SU-DHL-6 (cell line): ENCODE data around the gene REXO5.
A peak's percentile ranks its signal among the peaks of the same experiment; 100 is the strongest.

Experiments used
- H2AFZ ChIP-seq: fragments of 200-600 bp; sonication (generic); 2 replicates; pipeline ENCODE4 v1.6.1; 2014; ENCODE audit warnings: low read depth, mild to moderate bottlenecking, moderate library complexity, mixed read lengths, antibody characterized with exemption, low read length; ENCODE audit not compliant: severe bottlenecking
- H3F3A ChIP-seq: fragments of 200-600 bp; shearing (Covaris generic); 2 replicates; pipeline ENCODE4 v1.6.0; 2016; ENCODE audit warnings: antibody characterized with exemption, mild to moderate bottlenecking; ENCODE audit not compliant: insufficient read depth
- H3K27ac ChIP-seq: fragments of 200-600 bp; sonication (generic); 2 replicates; pipeline ENCODE4 v1.5.1; 2016; ENCODE audit warnings: low read depth, mild to moderate bottlenecking, low read length, moderate library complexity, mixed read lengths
- H3K27me3 ChIP-seq: fragments of 200-600 bp; sonication (generic), shearing (Covaris generic); 2 replicates; pipeline ENCODE4 v1.6.0; 2014; ENCODE audit warnings: mild to moderate bottlenecking, low read length
- H3K36me3 ChIP-seq: fragments of 200-600 bp; sonication (generic); 2 replicates; pipeline ENCODE4 v1.6.1; 2014; ENCODE audit warnings: mild to moderate bottlenecking, low read length, mixed read lengths
- H3K4me2 ChIP-seq: fragments of 300-600, 200-600 bp; shearing (Covaris generic), sonication (generic); 2 replicates; pipeline ENCODE4 v1.6.0; 2014; ENCODE audit warnings: low read length, low read depth, mild to moderate bottlenecking; ENCODE audit not compliant: poor library complexity, severe bottlenecking
- H3K4me3 ChIP-seq: fragments of 200-600 bp; sonication (generic); 2 replicates; pipeline ENCODE4 v1.5.1; 2014; ENCODE audit warnings: antibody characterized with exemption, low read length, mild to moderate bottlenecking, mixed read lengths; ENCODE audit not compliant: insufficient read depth, poor library complexity, severe bottlenecking
- H3K79me2 ChIP-seq: fragments of 200-600 bp; sonication (generic); 2 replicates; pipeline ENCODE4 v1.6.1; 2014; ENCODE audit warnings: mild to moderate bottlenecking, low read length, moderate library complexity; ENCODE audit not compliant: insufficient read depth
- H3K9ac ChIP-seq: fragments of 200-600 bp; sonication (generic); 2 replicates; pipeline ENCODE4 v1.7.0; 2014; ENCODE audit warnings: mild to moderate bottlenecking, low read length
- H3K9me2 ChIP-seq: fragments of 200-600 bp; sonication (generic); replicated peaks from 2 replicates; pipeline ENCODE4 v1.6.1; 2014; ENCODE audit warnings: low read length; ENCODE audit not compliant: insufficient read depth
- H3K9me3 ChIP-seq: fragments of 200-600 bp; sonication (generic); 2 replicates; pipeline ENCODE4 v1.6.1; 2014; ENCODE audit warnings: low read length, mixed read lengths; ENCODE audit not compliant: insufficient read depth
- H4K20me1 ChIP-seq: fragments of 200-600 bp; sonication (generic); 2 replicates; pipeline ENCODE4 v1.6.1; 2014; ENCODE audit warnings: low read depth, mild to moderate bottlenecking, antibody characterized with exemption, low read length, moderate library complexity, mixed read lengths
- CTCF ChIP-seq: fragments of 200-600 bp; sonication (generic); IDR thresholded peaks from one replicate; pipeline ENCODE4 v1.5.1; 2017; ENCODE audit warnings: antibody characterized with exemption, mild to moderate bottlenecking, low read length, moderate library complexity; ENCODE audit not compliant: insufficient read depth, poor library complexity, severe bottlenecking
- EZH2phosphoT487 ChIP-seq: fragments of 200-600 bp; sonication (generic), shearing (Covaris generic); conservative IDR thresholded peaks from 2 replicates; pipeline ENCODE4 v1.6.1; 2018; ENCODE audit warnings: mild to moderate bottlenecking, antibody characterized with exemption, low read length, moderate library complexity, mixed read lengths

Gene REXO5

GRCh38 chr16:20897253-20897897 is 91.0 kb downstream of the REXO5 start:
- H2AFZ ChIP-seq = no peak overlapping the region
- no peaks in the 10 kb centered on the region for H3K27me3 ChIP-seq
- H3K9me3 ChIP-seq = no peaks in the 10 kb centered on the region
- H3K4me3 ChIP-seq = no peak overlapping the region
- TF ChIP-seq CTCF (no peak), EZH2phosphoT487 (no peak)
- H3K36me3 ChIP-seq = no peaks in the 10 kb centered on the region
- H3F3A ChIP-seq = no peaks in the 10 kb centered on the region
- no peaks in the 10 kb centered on the region for H3K9me2 ChIP-seq
- no peak overlapping the region for H3K4me2 ChIP-seq
- H3K79me2 ChIP-seq = peaks cover 29% of the 10 kb centered on the region
- no peaks in the 10 kb centered on the region for H4K20me1 ChIP-seq
- no peak overlapping the region for H3K27ac ChIP-seq
- H3K9ac ChIP-seq = no peak overlapping the region

- Histone ChIP-seq H2AFZ (no peak overlapping the region), H3K9me3 (no peaks in the 10 kb centered on the region), H3F3A (no peaks in the 10 kb centered on the region), H3K27me3 (no peaks in the 10 kb centered on the region), H3K9ac (no peak overlapping the region), H4K20me1 (no peaks in the 10 kb centered on the region), H3K36me3 (no peaks in the 10 kb centered on the region), H3K4me3 (no peak overlapping the region), H3K79me2 (peaks cover 33% of the 10 kb centered on the region), H3K27ac (no peak overlapping the region), H3K4me2 (no peak overlapping the region), H3K9me2 (no peaks in the 10 kb centered on the region)
- TF ChIP-seq EZH2phosphoT487 (no peak), CTCF (no peak)
These were observed 91.6 kb downstream of the REXO5 start for GRCh38 chr16:20897922-20898321.

GRCh38 chr16:20899071-20899470 is 92.7 kb downstream of the REXO5 start:
- Histone ChIP-seq H3K9me2 (no peaks in the 10 kb centered on the region), H3K9me3 (no peaks in the 10 kb centered on the region), H3F3A (peaks cover 5% of the 10 kb centered on the region; the same call in 1 of the 2 replicates), H3K79me2 (peaks cover 29% of the 10 kb centered on the region), H3K27ac (no peak overlapping the region), H3K4me2 (peak overlapping the region; percentile 62), H3K4me3 (peak overlapping the region; percentile 65), H3K9ac (peak overlapping the region; percentile 74), H2AFZ (no peak overlapping the region), H4K20me1 (no peaks in the 10 kb centered on the region), H3K27me3 (no peaks in the 10 kb centered on the region), H3K36me3 (no peaks in the 10 kb centered on the region)
- TF ChIP-seq CTCF = no peak
- TF ChIP-seq EZH2phosphoT487 = no peak
